GM12801 (cell line): ENCODE measurements around the gene OR2Z1.

Experiments used
- TF ChIP-seq, protein P1 (sequence below): IDR thresholded peaks from one replicate; pipeline ENCODE4 v1.5.1; 2011; ENCODE audit warnings: control low read depth; ENCODE audit not compliant: insufficient read length; ENCODE audit errors: extremely low read depth

The OR2Z1 gene

DNA sequence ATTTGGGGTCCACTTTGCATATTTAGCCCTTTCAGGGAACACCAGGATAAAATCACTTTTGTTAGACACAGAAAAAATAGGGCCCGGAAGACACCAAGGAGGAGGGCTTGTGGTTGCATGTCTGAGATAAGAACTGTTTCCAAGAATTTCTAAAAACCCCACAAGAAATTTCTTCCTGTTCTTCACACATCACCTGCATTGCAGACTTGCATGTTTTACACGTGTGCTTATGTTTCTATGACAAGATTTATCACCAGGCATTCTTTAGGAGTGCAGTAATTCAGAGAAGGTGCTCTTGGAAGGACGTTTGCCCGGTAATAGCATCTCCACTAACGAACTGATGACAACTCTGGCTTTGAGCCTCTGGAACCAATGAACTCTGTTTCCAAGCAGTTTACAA, 15.7 kb upstream of the OR2Z1 start:
- TF ChIP-seq, protein P1, sequence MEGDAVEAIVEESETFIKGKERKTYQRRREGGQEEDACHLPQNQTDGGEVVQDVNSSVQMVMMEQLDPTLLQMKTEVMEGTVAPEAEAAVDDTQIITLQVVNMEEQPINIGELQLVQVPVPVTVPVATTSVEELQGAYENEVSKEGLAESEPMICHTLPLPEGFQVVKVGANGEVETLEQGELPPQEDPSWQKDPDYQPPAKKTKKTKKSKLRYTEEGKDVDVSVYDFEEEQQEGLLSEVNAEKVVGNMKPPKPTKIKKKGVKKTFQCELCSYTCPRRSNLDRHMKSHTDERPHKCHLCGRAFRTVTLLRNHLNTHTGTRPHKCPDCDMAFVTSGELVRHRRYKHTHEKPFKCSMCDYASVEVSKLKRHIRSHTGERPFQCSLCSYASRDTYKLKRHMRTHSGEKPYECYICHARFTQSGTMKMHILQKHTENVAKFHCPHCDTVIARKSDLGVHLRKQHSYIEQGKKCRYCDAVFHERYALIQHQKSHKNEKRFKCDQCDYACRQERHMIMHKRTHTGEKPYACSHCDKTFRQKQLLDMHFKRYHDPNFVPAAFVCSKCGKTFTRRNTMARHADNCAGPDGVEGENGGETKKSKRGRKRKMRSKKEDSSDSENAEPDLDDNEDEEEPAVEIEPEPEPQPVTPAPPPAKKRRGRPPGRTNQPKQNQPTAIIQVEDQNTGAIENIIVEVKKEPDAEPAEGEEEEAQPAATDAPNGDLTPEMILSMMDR: no peak

DNA sequence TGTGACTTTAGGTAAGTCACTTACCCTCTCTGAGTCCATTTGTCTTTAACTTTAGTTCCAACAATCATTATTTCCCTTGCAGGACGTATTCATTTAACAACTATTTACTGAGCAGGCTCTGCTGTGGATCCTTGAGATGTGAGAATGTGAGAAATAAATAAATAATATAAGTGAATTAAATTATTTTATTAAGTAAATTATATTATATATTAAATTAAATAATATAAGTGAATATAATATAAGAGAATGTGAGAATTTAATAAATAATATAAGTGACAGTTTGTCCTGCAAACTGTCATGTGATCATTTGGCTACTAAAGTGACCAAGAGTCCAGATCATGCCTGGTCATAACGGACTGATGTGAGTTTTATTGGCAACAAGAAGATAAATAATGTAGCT, 598 bp downstream of the OR2Z1 start:
- TF ChIP-seq, protein P1: no peak

DNA sequence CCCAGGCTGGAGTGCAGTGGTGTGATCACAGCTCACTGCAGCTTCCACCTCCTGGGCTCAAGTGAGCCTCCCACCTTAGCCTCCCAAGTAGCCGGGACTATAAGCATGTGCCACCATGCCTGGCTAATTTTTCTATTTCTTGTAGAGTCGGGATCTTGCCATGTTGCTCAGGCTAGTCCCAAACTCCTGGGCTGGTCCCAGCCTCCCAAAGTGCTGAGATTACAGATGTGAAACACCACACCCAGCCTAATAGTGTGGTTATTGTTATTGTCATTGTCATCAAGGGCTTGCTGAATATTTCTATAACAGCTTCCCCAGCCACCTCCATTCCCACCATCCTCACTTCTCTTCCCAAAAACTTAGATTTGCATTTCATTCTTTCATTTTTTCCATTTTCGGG, 2.8 kb downstream of the OR2Z1 start:
- TF ChIP-seq, protein P1: no peak

DNA sequence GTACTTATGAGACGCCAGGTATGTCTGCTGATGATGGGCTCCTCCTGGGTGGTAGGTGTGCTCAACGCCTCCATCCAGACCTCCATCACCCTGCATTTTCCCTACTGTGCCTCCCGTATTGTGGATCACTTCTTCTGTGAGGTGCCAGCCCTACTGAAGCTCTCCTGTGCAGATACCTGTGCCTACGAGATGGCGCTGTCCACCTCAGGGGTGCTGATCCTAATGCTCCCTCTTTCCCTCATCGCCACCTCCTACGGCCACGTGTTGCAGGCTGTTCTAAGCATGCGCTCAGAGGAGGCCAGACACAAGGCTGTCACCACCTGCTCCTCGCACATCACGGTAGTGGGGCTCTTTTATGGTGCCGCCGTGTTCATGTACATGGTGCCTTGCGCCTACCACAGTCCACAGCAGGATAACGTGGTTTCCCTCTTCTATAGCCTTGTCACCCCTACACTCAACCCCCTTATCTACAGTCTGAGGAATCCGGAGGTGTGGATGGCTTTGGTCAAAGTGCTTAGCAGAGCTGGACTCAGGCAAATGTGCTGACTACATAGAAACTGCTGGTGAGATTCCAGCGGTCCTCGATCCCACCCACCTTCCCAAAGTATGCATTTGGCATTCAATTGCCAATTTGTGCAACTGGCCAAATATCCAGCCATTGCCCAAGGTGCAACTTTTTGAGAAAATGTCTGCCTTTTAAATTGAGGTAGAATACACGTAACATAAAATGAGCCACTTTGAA, 10.2 kb downstream of the OR2Z1 start:
- TF ChIP-seq, protein P1: no peak

DNA sequence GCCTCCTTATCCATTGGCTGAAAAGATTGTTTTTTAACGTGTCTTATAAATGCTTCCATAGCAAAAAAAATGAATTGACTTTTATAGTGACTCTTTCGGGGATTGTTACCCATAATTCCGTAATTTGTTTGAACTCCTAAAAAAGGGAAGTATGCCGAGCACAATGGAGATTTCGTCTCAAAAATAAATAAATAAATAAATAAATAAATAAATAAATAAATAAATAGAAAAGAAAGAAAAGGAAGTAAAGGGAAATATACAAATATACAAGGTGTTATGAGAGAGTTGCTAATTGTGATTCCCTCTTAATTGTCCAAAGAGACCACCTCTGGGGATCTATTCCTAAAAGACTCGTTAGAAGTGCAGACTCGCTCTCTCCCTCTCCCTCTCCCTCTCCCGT, 16.9 kb downstream of the OR2Z1 start:
- TF ChIP-seq, protein P1: no peak
